Measurements from ENCODE around the gene IFIT1.

DNA sequence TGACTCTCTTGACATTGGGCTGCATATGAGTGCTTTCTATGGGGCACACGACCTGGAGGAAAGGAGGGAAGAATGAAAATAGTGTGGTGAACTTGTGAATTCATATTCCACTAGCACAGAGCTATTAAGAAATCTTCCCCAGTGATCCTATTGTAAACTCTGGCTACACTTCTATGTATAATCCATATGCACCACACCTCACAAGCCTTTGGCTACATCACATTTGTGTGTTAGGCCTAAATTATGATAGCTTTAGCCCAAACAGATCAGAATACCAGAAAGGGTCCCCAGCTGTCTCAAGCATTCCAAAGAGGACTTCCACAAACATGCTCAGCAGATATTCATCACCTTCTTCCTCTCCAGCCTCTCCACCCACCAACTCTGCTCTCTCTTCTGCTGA, 24.3 kb upstream of the IFIT1 start:
- TF ChIP-seq CTCF (conservative IDR thresholded peaks at IDR 0.05 in 1 of 2, IDR thresholded peaks at IDR 0.05 in 1 of 2; ENCODE audit: extremely low read depth in 1 of 2, insufficient read depth in 1 of 2, low read depth in 1 of 2, low read length in 2 of 2) (no peak), EZH2 (IDR thresholded peaks at IDR 0.05; ENCODE audit: borderline replicate concordance, low read length) (no peak)
